CD14-positive monocyte (primary cell): ENCODE measurements around the gene CCDC88A. TPM values are rescaled to one million over a fixed set of nuclear protein-coding genes. Genes with fewer than 3 reads are reported as not detected.

Source experiments
- DNase-seq, 3 donors: peaks; one replicate each; pipeline ENCODE4 v3.0.0-alpha.2; 2011 to 2022
- H2AFZ ChIP-seq: 2 replicates; pipeline ENCODE4 v1.6.0; 2012; ENCODE audit warnings: mild to moderate bottlenecking, low read depth, low read length, inconsistent platforms; ENCODE audit not compliant: insufficient read depth, poor library complexity, severe bottlenecking
- H3K27ac ChIP-seq, 2 donors: 1 replicate in 1 of 2; 2 replicates in 1 of 2; pipeline ENCODE4 v1.5.1; 2012 to 2013; ENCODE audit warnings: low read length in 2 of 2, control low read depth in 1 of 2, inconsistent platforms in 1 of 2, low read depth in 1 of 2, mild to moderate bottlenecking in 1 of 2
- H3K27me3 ChIP-seq, 2 donors: one replicate each; pipeline versions ENCODE4 v1.6.0 to v1.6.1; 2011 to 2013; ENCODE audit warnings: low read length in 2 of 2; ENCODE audit not compliant: control insufficient read depth in 2 of 2, insufficient read depth in 2 of 2
- H3K36me3 ChIP-seq, 2 donors: replicated peaks in 1 of 2; 1 replicate in 1 of 2; 2 replicates in 1 of 2; pipeline versions ENCODE4 v1.5.1 to v1.6.1; 2012 to 2013; ENCODE audit warnings: low read length in 2 of 2, control low read depth in 1 of 2, inconsistent platforms in 1 of 2, mild to moderate bottlenecking in 1 of 2; ENCODE audit not compliant: insufficient read depth in 2 of 2, control insufficient read depth in 1 of 2
- H3K4me1 ChIP-seq, 2 donors: 1 replicate in 1 of 2; 2 replicates in 1 of 2; pipeline versions ENCODE4 v1.5.1 to v1.6.1; 2012 to 2013; ENCODE audit warnings: low read length in 2 of 2, control low read depth in 1 of 2, inconsistent platforms in 1 of 2, mild to moderate bottlenecking in 1 of 2, moderate library complexity in 1 of 2; ENCODE audit not compliant: insufficient read depth in 2 of 2, control insufficient read depth in 1 of 2
- H3K4me2 ChIP-seq: replicated peaks from 2 replicates; pipeline ENCODE3; 2012; ENCODE audit warnings: low read length, moderate library complexity, mild to moderate bottlenecking; ENCODE audit not compliant: poor library complexity, severe bottlenecking; ENCODE audit errors: extremely low read depth
- H3K4me3 ChIP-seq, 3 experiments: fragments of 200-600 bp in 1 of 3; sonication (generic) in 1 of 3; replicated peaks in 1 of 3; 1 replicate in 2 of 3; 2 replicates in 1 of 3; pipeline ENCODE4 v1.5.1; 2011 to 2013; ENCODE audit warnings: low read length in 3 of 3, mild to moderate bottlenecking in 3 of 3, control low read depth in 2 of 3, low read depth in 2 of 3, inconsistent platforms in 1 of 3, moderate library complexity in 1 of 3
- H3K79me2 ChIP-seq: 2 replicates; pipeline ENCODE4 v1.6.0; 2012; ENCODE audit warnings: mild to moderate bottlenecking, control low read depth, inconsistent platforms, low read length, moderate library complexity; ENCODE audit not compliant: insufficient read depth
- H3K9ac ChIP-seq: 2 replicates; pipeline ENCODE4 v1.6.0; 2017; ENCODE audit warnings: low read length, mild to moderate bottlenecking; ENCODE audit not compliant: insufficient read depth, poor library complexity, severe bottlenecking
- H3K9me3 ChIP-seq, 2 donors: replicated peaks in 1 of 2; 1 replicate in 1 of 2; 2 replicates in 1 of 2; pipeline versions ENCODE4 v1.5.1 to v1.6.1; 2012 to 2013; ENCODE audit warnings: low read length in 2 of 2, control low read depth in 1 of 2; ENCODE audit not compliant: control insufficient read depth in 1 of 2, insufficient read depth in 1 of 2
- H4K20me1 ChIP-seq: 2 replicates; pipeline ENCODE4 v1.6.0; 2012; ENCODE audit warnings: mild to moderate bottlenecking, low read length, control low read depth, moderate library complexity; ENCODE audit not compliant: insufficient read depth
- H3K27ac Mint-ChIP-seq, 7 donors: one replicate each; pipeline ENCODE4 v1.8.0; 2020; ENCODE audit warnings: mild to moderate bottlenecking in 7 of 7, mixed read lengths in 7 of 7, moderate library complexity in 6 of 7, inconsistent platforms in 2 of 7
- H3K27me3 Mint-ChIP-seq, 3 donors: one replicate each; pipeline ENCODE4 v1.8.0; 2021 to 2022; ENCODE audit warnings: low read depth in 3 of 3, mild to moderate bottlenecking in 3 of 3, mixed read lengths in 3 of 3, moderate library complexity in 3 of 3, inconsistent platforms in 1 of 3
- H3K36me3 Mint-ChIP-seq, 2 donors: one replicate each; pipeline ENCODE4 v1.8.0; 2020; ENCODE audit warnings: mixed read lengths in 2 of 2, inconsistent platforms in 1 of 2, mild to moderate bottlenecking in 1 of 2
- H3K4me1 Mint-ChIP-seq: one replicate; pipeline ENCODE4 v1.8.0; 2020; ENCODE audit warnings: mild to moderate bottlenecking, mixed read lengths
- H3K4me3 Mint-ChIP-seq, 2 donors: one replicate each; pipeline ENCODE4 v1.8.0; 2020; ENCODE audit warnings: mild to moderate bottlenecking in 2 of 2, mixed read lengths in 2 of 2, moderate library complexity in 1 of 2
- H3K9me3 Mint-ChIP-seq, 7 donors: one replicate each; pipeline ENCODE4 v1.8.0; 2020 to 2022; ENCODE audit warnings: mixed read lengths in 7 of 7, mild to moderate bottlenecking in 6 of 7, moderate library complexity in 6 of 7, inconsistent platforms in 2 of 7
- CTCF ChIP-seq: fragments of 200-600 bp; IDR thresholded peaks from one replicate; pipeline ENCODE4 v1.8.0; 2022; ENCODE audit warnings: antibody characterized with exemption, mild to moderate bottlenecking
- WGBS: methylation state at CpG from one replicate; pipeline ENCODE4 v1.1.5; 2013; ENCODE audit warnings: missing lambda C conversion rate; ENCODE audit not compliant: insufficient coverage; 5-methylcytosine and 5-hydroxymethylcytosine counted together
- intact Hi-C, 2 donors: fragments of 100-400 bp; cut with micrococcal nuclease; formaldehyde crosslinking; loops; one replicate each; pipeline versions ENCODE4 v1.15.0 to v1.15.1; 2023
- polyA plus RNA-seq, 3 donors: library from polyadenylated mRNA; depleted of rRNA in 1 of 3; unstranded in 2 of 3; stranded (reverse) in 1 of 3; fragments of 300-500 nt in 2 of 3; fragments of >200 nt in 1 of 3; fragmentation: Illumina TruSeq in 2 of 3; gene quantifications; 1 replicate in 2 of 3; 2 replicates in 1 of 3; pipeline ENCODE4 v1.2.3, GENCODE V29; 2012 to 2021

The CCDC88A gene
- polyA plus RNA-seq, 3 donors: 9.9 to 57.1 (median 17.9) TPM

DNA sequence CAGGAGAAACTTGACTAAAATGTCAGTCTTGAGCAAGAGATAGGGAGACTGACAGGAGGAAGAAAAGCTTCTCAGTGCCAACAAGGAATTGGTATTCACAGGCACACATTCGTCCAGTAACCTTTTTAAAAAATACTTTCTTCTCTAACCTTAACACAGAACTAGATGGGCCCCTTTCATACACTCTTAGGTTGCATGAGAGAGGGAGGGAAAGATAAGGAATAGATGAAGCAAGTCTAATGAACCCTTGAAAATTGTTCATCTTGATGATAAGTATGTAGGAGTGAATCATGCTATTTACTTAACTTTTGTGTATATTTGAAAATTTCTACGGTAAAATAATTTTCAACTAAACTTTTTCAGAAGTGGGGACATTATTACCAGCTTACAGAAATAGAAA lies 42.0 kb upstream of the CCDC88A start:
- intact Hi-C loops: no loop called here
- H3K27ac Mint-ChIP-seq: no peak overlapping the region
- H3K4me3 ChIP-seq: no peak overlapping the region
- peaks cover 0 to 2% (median 1%) of the 10 kb centered on the region in 3 donors for H3K27me3 Mint-ChIP-seq
- H3K9ac ChIP-seq: no peak overlapping the region
- H2AFZ ChIP-seq: no peak overlapping the region
- no peaks in the 10 kb centered on the region for H3K79me2 ChIP-seq
- no peaks in the 10 kb centered on the region for H3K36me3 ChIP-seq
- DNase-seq: no peak
- TF ChIP-seq CTCF: no peak
- H3K36me3 Mint-ChIP-seq: no peaks in the 10 kb centered on the region
- H3K9me3 Mint-ChIP-seq: peaks cover 3 to 21% (median 14%) of the 10 kb centered on the region in 7 donors
- H3K4me2 ChIP-seq: no peak overlapping the region
- no peaks in the 10 kb centered on the region for H3K4me1 ChIP-seq
- peaks cover 0 to 8% of the 10 kb centered on the region in 2 donors for H3K9me3 ChIP-seq
- no peak overlapping the region for H3K4me3 Mint-ChIP-seq
- H3K27me3 ChIP-seq: no peaks in the 10 kb centered on the region
- no peaks in the 10 kb centered on the region for H4K20me1 ChIP-seq
- H3K4me1 Mint-ChIP-seq: no peaks in the 10 kb centered on the region
- no CpG with 5 or more reads among the region's 2 CpGs for WGBS
- no peak overlapping the region for H3K27ac ChIP-seq

- H3K9ac ChIP-seq: no peak overlapping the region
- no peak overlapping the region for H2AFZ ChIP-seq
- no peak overlapping the region for H3K4me3 Mint-ChIP-seq
- H3K4me3 ChIP-seq: no peak overlapping the region
- no peaks in the 10 kb centered on the region for H3K4me1 Mint-ChIP-seq
- H3K9me3 ChIP-seq: peaks cover 0 to 8% of the 10 kb centered on the region in 2 donors
- no peaks in the 10 kb centered on the region for H3K4me1 ChIP-seq
- no peaks in the 10 kb centered on the region for H3K79me2 ChIP-seq
- H3K36me3 Mint-ChIP-seq: no peaks in the 10 kb centered on the region
- intact Hi-C loops: no loop called here
- H3K4me2 ChIP-seq: no peak overlapping the region
- no peak for TF ChIP-seq CTCF
- H3K9me3 Mint-ChIP-seq: peaks cover 3 to 17% (median 11%) of the 10 kb centered on the region in 7 donors
- H3K36me3 ChIP-seq: no peaks in the 10 kb centered on the region
- peaks cover 0 to 2% (median 1%) of the 10 kb centered on the region in 3 donors for H3K27me3 Mint-ChIP-seq
- H4K20me1 ChIP-seq: no peaks in the 10 kb centered on the region
- 0% methylated on average over 1 of the region's 3 CpGs for WGBS
- H3K27ac ChIP-seq: no peak overlapping the region
- no peak for DNase-seq
- H3K27me3 ChIP-seq: no peaks in the 10 kb centered on the region
- H3K27ac Mint-ChIP-seq: no peak overlapping the region
Observed at GRCh38 chr2:55460562-55460961, 40.9 kb upstream of the CCDC88A start.
